Suprapubic skin (tissue), 4 donors: ENCODE data around the gene PRR16.

ENCODE experiments used
- EP300 ChIP-seq: sonication (generic); formaldehyde crosslinking; IDR thresholded peaks from one replicate; pipeline ENCODE4 v1.6.1; 2017; ENCODE audit warnings: antibody characterized with exemption
- POLR2AphosphoS5 ChIP-seq, 3 donors: sonication (generic); formaldehyde crosslinking; IDR thresholded peaks; one replicate each; pipeline ENCODE4 v1.6.1; 2017; ENCODE audit warnings: antibody characterized with exemption in 3 of 3
- TF ChIP-seq, protein P1 (sequence below), 2 donors: fragments of 200-600 bp in 1 of 2; fragments of 450-650 bp in 1 of 2; sonication (generic) in 1 of 2; IDR thresholded peaks; one replicate each; pipeline ENCODE4 v1.5.1; 2016 to 2019; ENCODE audit warnings: antibody characterized with exemption in 2 of 2, mild to moderate bottlenecking in 1 of 2, moderate library complexity in 1 of 2

DNA sequence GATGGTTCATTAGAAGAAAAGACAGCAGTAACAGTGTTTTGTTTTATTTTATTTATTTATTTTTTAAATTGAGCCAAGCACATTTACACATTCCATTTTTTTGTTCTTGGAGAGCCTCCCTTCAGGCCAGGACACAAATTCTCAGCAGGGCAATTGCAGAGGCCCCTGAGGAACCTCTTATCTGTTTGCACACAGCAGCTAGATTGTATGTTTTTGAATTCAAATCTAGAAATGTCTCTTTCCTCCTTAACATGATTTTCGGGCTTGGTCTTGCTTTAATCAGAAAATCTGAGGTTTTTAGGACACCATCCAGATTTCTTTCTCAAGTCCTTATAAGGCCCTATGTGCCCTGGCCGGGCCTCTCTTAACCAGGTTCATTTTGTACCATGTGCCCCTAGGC is 76.0 kb downstream of the PRR16 start:
- TF ChIP-seq, protein P1, sequence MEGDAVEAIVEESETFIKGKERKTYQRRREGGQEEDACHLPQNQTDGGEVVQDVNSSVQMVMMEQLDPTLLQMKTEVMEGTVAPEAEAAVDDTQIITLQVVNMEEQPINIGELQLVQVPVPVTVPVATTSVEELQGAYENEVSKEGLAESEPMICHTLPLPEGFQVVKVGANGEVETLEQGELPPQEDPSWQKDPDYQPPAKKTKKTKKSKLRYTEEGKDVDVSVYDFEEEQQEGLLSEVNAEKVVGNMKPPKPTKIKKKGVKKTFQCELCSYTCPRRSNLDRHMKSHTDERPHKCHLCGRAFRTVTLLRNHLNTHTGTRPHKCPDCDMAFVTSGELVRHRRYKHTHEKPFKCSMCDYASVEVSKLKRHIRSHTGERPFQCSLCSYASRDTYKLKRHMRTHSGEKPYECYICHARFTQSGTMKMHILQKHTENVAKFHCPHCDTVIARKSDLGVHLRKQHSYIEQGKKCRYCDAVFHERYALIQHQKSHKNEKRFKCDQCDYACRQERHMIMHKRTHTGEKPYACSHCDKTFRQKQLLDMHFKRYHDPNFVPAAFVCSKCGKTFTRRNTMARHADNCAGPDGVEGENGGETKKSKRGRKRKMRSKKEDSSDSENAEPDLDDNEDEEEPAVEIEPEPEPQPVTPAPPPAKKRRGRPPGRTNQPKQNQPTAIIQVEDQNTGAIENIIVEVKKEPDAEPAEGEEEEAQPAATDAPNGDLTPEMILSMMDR (IDR thresholded peaks at IDR 0.05) = no peak
- TF ChIP-seq POLR2AphosphoS5 (IDR thresholded peaks at IDR 0.05) = no peak
- no peak for TF ChIP-seq EP300
